ENCODE measurements around the gene HEBP2. TPM values are rescaled to one million over a fixed set of nuclear protein-coding genes. Genes with fewer than 3 reads are reported as not detected.

HEBP2 gene
- total and polyA plus RNA-seq, 2 of the 4 experiments (the other 2 are of a cell fraction) = 3.9 to 6.1 TPM

- Histone ChIP-seq H3K56ac (ENCODE audit: extremely low read depth, insufficient read depth, low read length) (no peak overlapping the region), H3K9me3 (ENCODE audit: control insufficient read depth, insufficient read depth, low read length) (no peaks in the 10 kb centered on the region), H3K27me3 (ENCODE audit: control insufficient read depth, insufficient read depth, low read length) (no peaks in the 10 kb centered on the region), H4K20me1 (ENCODE audit: insufficient read depth, low read length) (no peaks in the 10 kb centered on the region), H3K4me1 (ENCODE audit: control insufficient read depth, insufficient read depth, low read length) (no peaks in the 10 kb centered on the region), H3K36me3 (ENCODE audit: control insufficient read depth, insufficient read depth, low read length) (peaks cover 2% of the 10 kb centered on the region), H3K18ac (ENCODE audit: low read depth, low read length) (no peak overlapping the region), H2AK9ac (replicated peaks; ENCODE audit: low read depth, low read length, poor library complexity) (no peak overlapping the region), H2BK15ac (ENCODE audit: low read depth, low read length) (no peak overlapping the region), H2BK120ac (ENCODE audit: low read depth, low read length) (no peak overlapping the region), H3K9ac (ENCODE audit: low read depth, low read length) (no peak overlapping the region), H4K8ac (ENCODE audit: low read depth in 2 of 2, low read length in 2 of 2) (no peak overlapping the region), H2BK5ac (ENCODE audit: low read depth, low read length, poor library complexity, severe bottlenecking) (no peak overlapping the region), H3K79me1 (ENCODE audit: low read depth in 1 of 2, low read length in 2 of 2) (peaks cover 0 to 5% of the 10 kb centered on the region in 2 experiments; a peak in 2 of 4 replicates), H3K23ac (ENCODE audit: low read depth, low read length) (no peak overlapping the region), H3K14ac (replicated peaks; ENCODE audit: low read depth, low read length) (no peak overlapping the region), H2AK5ac (ENCODE audit: low read depth, low read length) (no peak overlapping the region), H3K4me3 (ENCODE audit: insufficient read depth, low read depth, low read length) (no peak overlapping the region), H4K5ac (ENCODE audit: low read depth, low read length) (no peak overlapping the region), H3K27ac (ENCODE audit: insufficient read depth, low read length) (no peak overlapping the region), H2AFZ (replicated peaks; ENCODE audit: low read length, poor library complexity) (no peak overlapping the region), H3K4ac (ENCODE audit: low read depth, low read length) (no peak overlapping the region), H3K9me1 (ENCODE audit: insufficient read depth, low read length) (no peaks in the 10 kb centered on the region), H4K91ac (ENCODE audit: insufficient read depth, low read depth, low read length) (no peak overlapping the region), H2BK20ac (ENCODE audit: low read depth, low read length) (no peak overlapping the region), H3K4me2 (ENCODE audit: low read depth, low read length) (no peak overlapping the region)
- ChIA-PET POLR2A (ENCODE audit: unreplicated experiment) (no interaction called here), CTCF (no interaction called here)
- DNase-seq = no peak
- in situ Hi-C loops (cut with MboI; ENCODE audit: low sequenced_read_pairs) (no loop called here), dilution Hi-C loops (cut with HindIII; ENCODE audit: low sequenced_read_pairs, unreplicated experiment) (no loop called here), intact Hi-C loops (cut with micrococcal nuclease) (no loop called here)
- 80% methylated on average over 1 of the region's 3 CpGs; no CpG with 5 or more reads in 1 of the 2 experiments for WGBS, 2 experiments (ENCODE audit: extremely low coverage in 2 of 2, insufficient read length in 1 of 2)
- ATAC-seq (ENCODE audit: low read depth) = no peak
- no TSS peak for BruUV-seq (replicated peaks)
- no peak for TF ChIP-seq RCOR1 (IDR thresholded peaks at IDR 0.05; ENCODE audit: insufficient replicate concordance, low read length)
- TF ChIP-seq BHLHE40 (IDR thresholded peaks at IDR 0.05; ENCODE audit: low read depth, low read length) = no peak
- TF ChIP-seq CEBPB (IDR thresholded peaks at IDR 0.05; ENCODE audit: low read depth, low read length) = no peak
- TF ChIP-seq, protein P1, sequence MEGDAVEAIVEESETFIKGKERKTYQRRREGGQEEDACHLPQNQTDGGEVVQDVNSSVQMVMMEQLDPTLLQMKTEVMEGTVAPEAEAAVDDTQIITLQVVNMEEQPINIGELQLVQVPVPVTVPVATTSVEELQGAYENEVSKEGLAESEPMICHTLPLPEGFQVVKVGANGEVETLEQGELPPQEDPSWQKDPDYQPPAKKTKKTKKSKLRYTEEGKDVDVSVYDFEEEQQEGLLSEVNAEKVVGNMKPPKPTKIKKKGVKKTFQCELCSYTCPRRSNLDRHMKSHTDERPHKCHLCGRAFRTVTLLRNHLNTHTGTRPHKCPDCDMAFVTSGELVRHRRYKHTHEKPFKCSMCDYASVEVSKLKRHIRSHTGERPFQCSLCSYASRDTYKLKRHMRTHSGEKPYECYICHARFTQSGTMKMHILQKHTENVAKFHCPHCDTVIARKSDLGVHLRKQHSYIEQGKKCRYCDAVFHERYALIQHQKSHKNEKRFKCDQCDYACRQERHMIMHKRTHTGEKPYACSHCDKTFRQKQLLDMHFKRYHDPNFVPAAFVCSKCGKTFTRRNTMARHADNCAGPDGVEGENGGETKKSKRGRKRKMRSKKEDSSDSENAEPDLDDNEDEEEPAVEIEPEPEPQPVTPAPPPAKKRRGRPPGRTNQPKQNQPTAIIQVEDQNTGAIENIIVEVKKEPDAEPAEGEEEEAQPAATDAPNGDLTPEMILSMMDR (conservative IDR thresholded peaks at IDR 0.05; ENCODE audit: low read depth, low read length) = no peak
- TF ChIP-seq, protein P2, sequence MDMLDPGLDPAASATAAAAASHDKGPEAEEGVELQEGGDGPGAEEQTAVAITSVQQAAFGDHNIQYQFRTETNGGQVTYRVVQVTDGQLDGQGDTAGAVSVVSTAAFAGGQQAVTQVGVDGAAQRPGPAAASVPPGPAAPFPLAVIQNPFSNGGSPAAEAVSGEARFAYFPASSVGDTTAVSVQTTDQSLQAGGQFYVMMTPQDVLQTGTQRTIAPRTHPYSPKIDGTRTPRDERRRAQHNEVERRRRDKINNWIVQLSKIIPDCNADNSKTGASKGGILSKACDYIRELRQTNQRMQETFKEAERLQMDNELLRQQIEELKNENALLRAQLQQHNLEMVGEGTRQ (IDR thresholded peaks at IDR 0.05; ENCODE audit: low read depth, low read length) = no peak
- no peak for TF ChIP-seq RAD21 (IDR thresholded peaks at IDR 0.05; ENCODE audit: low read length)
- no peak for TF ChIP-seq MXI1 (IDR thresholded peaks at IDR 0.05; ENCODE audit: borderline replicate concordance, low read depth, low read length)
- no peak for TF ChIP-seq RFX5 (IDR thresholded peaks at IDR 0.05; ENCODE audit: low read depth, low read length)
- TF ChIP-seq FOS (IDR thresholded peaks at IDR 0.05; ENCODE audit: low read depth, low read length) = no peak
- TF ChIP-seq POLR2A (IDR thresholded peaks at IDR 0.05; ENCODE audit: low read depth, low read length) = no peak
- TF ChIP-seq MAZ (IDR thresholded peaks at IDR 0.05; ENCODE audit: borderline replicate concordance, low read depth, low read length) = no peak
- TF ChIP-seq CHD1 (IDR thresholded peaks at IDR 0.05; ENCODE audit: low read depth, low read length) = no peak
- no peak for TF ChIP-seq MAFK (IDR thresholded peaks at IDR 0.05; ENCODE audit: low read depth, low read length)
- TF ChIP-seq NFE2L2 (IDR thresholded peaks at IDR 0.05; ENCODE audit: low read depth, low read length) = no peak
- TF ChIP-seq SMC3 (IDR thresholded peaks at IDR 0.05; ENCODE audit: low read depth, low read length) = no peak
These were observed 46.4 kb downstream of the HEBP2 start for GRCh38 chr6:138450445-138450844.
